Astrocyte of the cerebellum (primary cell): ENCODE measurements around the gene ATP9A.

Source experiments
- DNase-seq: peaks from one replicate; pipeline ENCODE4 v3.0.0-alpha.2; 2011; ENCODE audit warnings: low read depth
- H3K4me3 ChIP-seq: 2 replicates; pipeline ENCODE4 v1.5.1; 2011; ENCODE audit warnings: mild to moderate bottlenecking, low read depth, low read length, moderate library complexity
- in situ Hi-C: cut with HindIII; loops from 2 replicates; pipeline ENCODE4 v1.10.0; 2017; ENCODE audit warnings: low sequenced_read_pairs
- TF ChIP-seq, protein P1 (sequence below): IDR thresholded peaks from 2 replicates; pipeline ENCODE4 v1.5.1; 2012; ENCODE audit warnings: low read length, low read depth, moderate library complexity, mild to moderate bottlenecking; ENCODE audit errors: missing control alignments

ATP9A gene

DNA sequence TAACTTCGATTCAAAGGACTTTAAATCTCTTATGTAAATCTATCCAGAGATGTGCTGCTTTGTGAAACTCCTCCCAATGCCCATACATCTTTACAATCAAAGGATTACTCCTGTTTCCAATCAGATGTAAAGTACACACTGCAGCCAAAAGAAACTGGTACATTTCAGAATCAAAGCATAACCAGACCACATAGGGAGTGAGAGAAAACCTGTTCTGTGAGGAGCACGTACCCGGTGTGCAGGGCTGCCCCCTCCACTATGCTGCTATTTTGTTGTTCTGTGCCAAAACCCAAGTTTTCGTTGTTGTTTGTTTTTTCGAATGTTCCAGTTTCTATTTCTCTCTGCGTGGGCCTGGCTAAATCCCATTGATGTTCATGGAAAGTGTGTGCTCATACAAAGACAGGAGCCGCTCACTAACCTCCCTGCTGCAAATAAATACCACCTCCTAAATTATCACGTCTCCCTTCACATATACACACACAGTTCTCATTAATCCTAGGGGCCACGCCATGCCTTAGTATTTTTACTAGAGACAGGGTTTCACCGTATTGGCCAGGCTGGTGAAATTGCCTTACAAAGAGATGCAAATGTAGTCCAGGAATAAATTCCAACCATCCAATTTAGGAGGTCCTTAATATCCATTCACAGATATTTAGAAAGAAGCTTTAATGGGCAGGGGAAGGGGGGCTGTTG, 52.9 kb downstream of the ATP9A start:
- no peak for DNase-seq
- TF ChIP-seq, protein P1, sequence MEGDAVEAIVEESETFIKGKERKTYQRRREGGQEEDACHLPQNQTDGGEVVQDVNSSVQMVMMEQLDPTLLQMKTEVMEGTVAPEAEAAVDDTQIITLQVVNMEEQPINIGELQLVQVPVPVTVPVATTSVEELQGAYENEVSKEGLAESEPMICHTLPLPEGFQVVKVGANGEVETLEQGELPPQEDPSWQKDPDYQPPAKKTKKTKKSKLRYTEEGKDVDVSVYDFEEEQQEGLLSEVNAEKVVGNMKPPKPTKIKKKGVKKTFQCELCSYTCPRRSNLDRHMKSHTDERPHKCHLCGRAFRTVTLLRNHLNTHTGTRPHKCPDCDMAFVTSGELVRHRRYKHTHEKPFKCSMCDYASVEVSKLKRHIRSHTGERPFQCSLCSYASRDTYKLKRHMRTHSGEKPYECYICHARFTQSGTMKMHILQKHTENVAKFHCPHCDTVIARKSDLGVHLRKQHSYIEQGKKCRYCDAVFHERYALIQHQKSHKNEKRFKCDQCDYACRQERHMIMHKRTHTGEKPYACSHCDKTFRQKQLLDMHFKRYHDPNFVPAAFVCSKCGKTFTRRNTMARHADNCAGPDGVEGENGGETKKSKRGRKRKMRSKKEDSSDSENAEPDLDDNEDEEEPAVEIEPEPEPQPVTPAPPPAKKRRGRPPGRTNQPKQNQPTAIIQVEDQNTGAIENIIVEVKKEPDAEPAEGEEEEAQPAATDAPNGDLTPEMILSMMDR, result no peak
- in situ Hi-C loops, result no loop called here
- no peak overlapping the region for H3K4me3 ChIP-seq

DNA sequence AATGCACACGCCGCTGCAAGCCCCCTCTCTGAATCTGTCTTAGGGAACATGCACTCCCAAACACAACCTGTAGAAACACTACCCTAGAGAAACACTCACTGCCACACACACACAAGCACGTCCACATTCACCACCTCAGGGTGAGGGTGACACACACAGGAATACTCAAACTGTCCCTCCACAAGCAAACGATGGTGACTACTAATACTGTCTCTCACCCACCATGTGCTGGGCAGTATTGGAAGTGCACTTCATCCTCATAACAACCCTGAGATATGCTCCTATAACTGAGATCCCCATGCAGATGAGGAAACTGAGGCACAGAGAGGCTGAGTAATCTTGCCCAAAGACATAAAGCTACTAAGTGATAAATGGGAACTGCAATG, 55.0 kb downstream of the ATP9A start:
- no peak for DNase-seq
- H3K4me3 ChIP-seq, result no peak overlapping the region
- TF ChIP-seq, protein P1, result no peak
- in situ Hi-C loops, result no loop called here

DNA sequence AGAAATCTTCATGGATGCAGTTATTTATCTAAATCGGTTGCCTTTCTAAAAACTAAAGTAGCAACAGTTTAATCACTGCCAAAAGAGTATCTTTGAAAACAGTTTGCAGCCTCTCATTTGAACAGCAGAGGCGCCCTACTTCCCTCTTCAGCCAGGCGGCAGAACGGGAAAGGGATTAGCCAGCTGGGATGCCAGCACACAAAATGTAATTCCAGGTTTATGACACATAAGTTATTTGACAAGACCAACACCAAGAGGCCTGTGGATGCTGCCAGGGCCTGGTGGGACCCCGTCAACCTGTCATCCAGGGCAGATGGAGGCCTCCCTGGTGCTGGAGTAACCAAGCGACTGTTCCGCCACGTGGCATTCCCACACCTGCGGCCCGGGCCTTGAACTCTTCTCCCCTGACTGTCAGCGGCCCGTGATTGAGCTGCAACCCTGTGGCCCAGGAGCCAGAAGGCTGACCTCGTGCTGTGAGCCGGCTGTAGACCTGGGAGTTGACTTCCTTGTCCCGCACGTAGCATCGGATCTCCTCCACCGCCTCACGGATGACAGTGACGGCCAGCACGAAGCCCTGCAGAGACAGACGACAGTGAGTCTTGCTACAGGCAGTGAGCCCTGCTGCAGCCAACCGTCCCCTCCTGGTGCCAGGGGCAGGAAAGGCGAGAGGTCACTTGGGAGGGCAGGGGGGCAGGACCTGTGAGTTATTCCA, 55.5 kb downstream of the ATP9A start:
- H3K4me3 ChIP-seq, result no peak overlapping the region
- in situ Hi-C loops, result no loop called here

DNA sequence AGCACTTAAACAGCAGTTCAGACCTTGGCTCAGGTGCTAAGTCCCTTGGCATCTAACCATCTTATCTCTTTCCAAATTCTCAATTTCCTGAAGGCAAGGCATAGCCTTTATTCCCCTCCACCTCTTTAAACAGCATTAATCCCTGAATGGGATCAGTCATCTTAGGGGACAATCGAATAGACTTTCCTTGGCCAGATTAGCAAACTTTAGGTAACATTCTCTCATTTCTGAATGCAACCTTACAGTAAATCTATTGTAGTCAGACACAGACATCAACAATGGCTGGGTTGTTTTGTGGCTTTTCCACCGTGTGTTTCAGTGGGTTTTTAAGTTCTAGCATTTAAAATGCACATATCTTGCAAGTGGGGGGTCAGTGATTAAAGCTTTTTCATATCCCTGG, 56.8 kb downstream of the ATP9A start:
- no peak for DNase-seq
- in situ Hi-C loops, result no loop called here
- TF ChIP-seq, protein P1, result no peak

More for the DNA sequence above, 55.5 kb downstream of the ATP9A start:
- TF ChIP-seq, protein P1, result peak; percentile 78
- peak; percentile 27 for DNase-seq

DNA sequence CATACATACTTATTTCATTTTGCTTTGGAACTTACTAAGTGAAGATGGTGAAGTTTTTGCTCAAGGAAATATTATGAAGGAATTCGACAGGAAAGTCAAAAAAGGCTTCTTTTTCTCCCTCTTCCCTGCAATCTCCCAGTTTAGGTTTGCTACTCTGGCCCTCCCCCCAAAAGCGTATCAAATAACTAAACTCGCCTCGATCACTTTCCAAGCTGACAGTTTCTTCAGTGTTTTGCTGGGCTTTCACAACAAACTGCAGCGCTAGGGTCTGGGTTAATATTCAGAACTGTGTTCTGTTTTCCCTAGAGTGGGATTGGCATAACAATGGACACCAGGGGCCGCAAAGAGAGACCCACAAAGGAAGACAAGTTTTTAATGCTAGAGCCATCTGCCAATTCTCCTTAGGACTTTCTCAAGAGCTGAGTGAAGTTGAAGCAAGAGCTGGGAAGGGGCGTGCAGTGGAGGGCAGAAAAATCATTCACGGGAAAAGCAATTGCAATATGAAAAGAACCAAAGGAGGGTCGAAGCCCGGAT, 57.8 kb downstream of the ATP9A start:
- in situ Hi-C loops, result no loop called here
- TF ChIP-seq, protein P1, result no peak
- H3K4me3 ChIP-seq, result no peak overlapping the region
- no peak for DNase-seq

More for the DNA sequence above, 56.8 kb downstream of the ATP9A start:
- H3K4me3 ChIP-seq, result no peak overlapping the region

DNA sequence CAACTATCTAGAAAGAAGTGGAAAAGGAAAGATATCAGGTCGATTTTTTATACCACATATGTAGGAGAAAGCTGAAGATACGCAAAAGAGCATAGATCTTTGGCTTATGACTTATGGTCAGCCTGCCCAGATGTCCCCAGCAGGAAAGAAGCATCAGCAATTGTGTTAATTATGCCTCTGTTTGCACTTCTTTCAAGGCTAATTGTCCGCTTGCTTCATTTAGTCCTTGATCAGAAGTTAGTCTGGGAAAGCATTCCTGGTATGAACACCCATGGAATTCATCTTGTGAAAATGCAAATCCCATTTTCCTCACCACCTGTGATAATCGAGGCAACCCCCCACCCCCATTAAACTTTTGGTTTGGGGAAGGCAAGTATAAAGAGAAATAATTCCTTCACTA, 62.8 kb downstream of the ATP9A start:
- no peak overlapping the region for H3K4me3 ChIP-seq
- DNase-seq, result no peak
- in situ Hi-C loops, result no loop called here
- TF ChIP-seq, protein P1, result no peak
